SK-N-SH treated with all-trans-retinoic acid at 6 μM for 48 hours (cell line): Measurements from ENCODE around the gene RIC8B.

Source experiments
- ATAC-seq: fragments of 200-7000 bp; cut with Tn5 transposase; 3 replicates; pipeline ENCODE4 v1.9.1; 2020; ENCODE audit warnings: mild to moderate bottlenecking, moderate library complexity
- BACH2 ChIP-seq: fragments of 250-450 bp; sonication (Bioruptor Pico); IDR thresholded peaks from 2 replicates; pipeline ENCODE4 v1.9.0; 2021; ENCODE audit warnings: mild to moderate bottlenecking, borderline replicate concordance
- CREB5 ChIP-seq: fragments of 250-450 bp; sonication (Bioruptor Pico); IDR thresholded peaks from 2 replicates; pipeline ENCODE4 v1.5.1; 2020; ENCODE audit warnings: low read depth, mild to moderate bottlenecking, moderate library complexity
- CSDC2 ChIP-seq: fragments of 250-450 bp; sonication (Bioruptor Pico); IDR thresholded peaks from 2 replicates; pipeline ENCODE4 v1.5.0; 2020; ENCODE audit warnings: mild to moderate bottlenecking, moderate library complexity
- CSRNP3 ChIP-seq: fragments of 250-450 bp; sonication (Bioruptor Pico); IDR thresholded peaks from 2 replicates; pipeline ENCODE4 v1.5.1; 2021; ENCODE audit warnings: mild to moderate bottlenecking, moderate library complexity
- ESRRG ChIP-seq: fragments of 250-450 bp; sonication (Bioruptor Pico); IDR thresholded peaks from 2 replicates; pipeline ENCODE4 v1.6.1; 2021; ENCODE audit warnings: mild to moderate bottlenecking
- GLIS3 ChIP-seq: fragments of 250-450 bp; sonication (Bioruptor Pico); IDR thresholded peaks from 2 replicates; pipeline ENCODE4 v1.5.0; 2020; ENCODE audit warnings: mild to moderate bottlenecking, moderate library complexity
- ISL1 ChIP-seq: fragments of 250-450 bp; sonication (Bioruptor Pico); IDR thresholded peaks from 2 replicates; pipeline ENCODE4 v2.1.2; 2022; ENCODE audit warnings: mild to moderate bottlenecking, moderate library complexity
- OSR1 ChIP-seq: fragments of 250-450 bp; sonication (Bioruptor Pico); IDR thresholded peaks from 2 replicates; pipeline ENCODE4 v1.8.0; 2022; ENCODE audit warnings: moderate library complexity, mild to moderate bottlenecking, inconsistent platforms
- PATZ1 ChIP-seq: fragments of 250-450 bp; sonication (Bioruptor Pico); IDR thresholded peaks from 2 replicates; pipeline ENCODE4 v1.8.0; 2020; ENCODE audit warnings: mild to moderate bottlenecking, moderate library complexity, borderline replicate concordance
- POU6F1 ChIP-seq: fragments of 250-450 bp; sonication (Bioruptor Pico); IDR thresholded peaks from 2 replicates; pipeline ENCODE4 v1.8.0; 2021; ENCODE audit warnings: low read depth, mild to moderate bottlenecking, moderate library complexity, borderline replicate concordance
- SNAI2 ChIP-seq: fragments of 250-450 bp; sonication (Bioruptor Pico); IDR thresholded peaks from 2 replicates; pipeline ENCODE4 v1.5.0; 2020; ENCODE audit warnings: mild to moderate bottlenecking, moderate library complexity
- TCF4 ChIP-seq: fragments of 250-450 bp; sonication (Bioruptor Pico); IDR thresholded peaks from 2 replicates; pipeline ENCODE4 v1.8.0; 2021; ENCODE audit warnings: mild to moderate bottlenecking, moderate library complexity, borderline replicate concordance
- TOX ChIP-seq: fragments of 250-450 bp; sonication (Bioruptor Pico); IDR thresholded peaks from 2 replicates; pipeline ENCODE4 v1.8.0; 2021; ENCODE audit warnings: mild to moderate bottlenecking, moderate library complexity, borderline replicate concordance
- TSHZ2 ChIP-seq: fragments of 250-450 bp; sonication (Bioruptor Pico); IDR thresholded peaks from 2 replicates; pipeline ENCODE4 v1.5.0; 2020; ENCODE audit warnings: mild to moderate bottlenecking, moderate library complexity
- ZFP3 ChIP-seq: fragments of 250-450 bp; sonication (Bioruptor Pico); IDR thresholded peaks from 2 replicates; pipeline ENCODE4 v1.5.0; 2020; ENCODE audit warnings: mild to moderate bottlenecking, moderate library complexity
- ZFP30 ChIP-seq: fragments of 450-650 bp; formaldehyde crosslinking; IDR thresholded peaks from 2 replicates; pipeline ENCODE4 v1.5.0; 2022; ENCODE audit warnings: mild to moderate bottlenecking, moderate library complexity
- ZNF565 ChIP-seq: fragments of 450-650 bp; formaldehyde crosslinking; conservative IDR thresholded peaks from 2 replicates; pipeline ENCODE4 v1.5.0; 2020; ENCODE audit warnings: low read depth, mild to moderate bottlenecking, moderate library complexity
- ZNF8 ChIP-seq: fragments of 450-650 bp; formaldehyde crosslinking; IDR thresholded peaks from 2 replicates; pipeline ENCODE4 v1.5.0; 2020; ENCODE audit warnings: mild to moderate bottlenecking, moderate library complexity

RIC8B gene

GRCh38 chr12:106780010-106780631, 5.6 kb downstream of the RIC8B start (continued):
- TF ChIP-seq PATZ1 (CRISPR knock-in tag) (no peak), CSDC2 (CRISPR knock-in tag) (no peak), CSRNP3 (no peak), ZNF8 (no peak), ZNF565 (no peak), TOX (CRISPR knock-in tag) (no peak), POU6F1 (CRISPR knock-in tag) (no peak), OSR1 (CRISPR knock-in tag) (no peak), ISL1 (peak; percentile 73), ESRRG (CRISPR knock-in tag) (no peak), TCF4 (CRISPR knock-in tag) (peak; percentile 71), SNAI2 (CRISPR knock-in tag) (peak; percentile 40; the same call in 1 of the 2 replicates), ZFP3 (CRISPR knock-in tag) (no peak)

- no peak for ATAC-seq
- TF ChIP-seq TSHZ2 (CRISPR knock-in tag): no peak
- no peak for TF ChIP-seq TOX (CRISPR knock-in tag)
- no peak for TF ChIP-seq CSRNP3
- TF ChIP-seq BACH2: no peak
- TF ChIP-seq GLIS3 (CRISPR knock-in tag): no peak
- no peak for TF ChIP-seq CREB5
- TF ChIP-seq POU6F1 (CRISPR knock-in tag): no peak
Measured at GRCh38 chr12:106782619-106783018, 8.1 kb downstream of the RIC8B start.

GRCh38 chr12:106783515-106783914, 9.0 kb downstream of the RIC8B start:
- ATAC-seq: no peak
- TF ChIP-seq POU6F1 (CRISPR knock-in tag) (no peak), PATZ1 (CRISPR knock-in tag) (no peak), TCF4 (CRISPR knock-in tag) (no peak), ZFP3 (CRISPR knock-in tag) (no peak), BACH2 (no peak), ISL1 (no peak), ZFP30 (CRISPR knock-in tag) (no peak), GLIS3 (CRISPR knock-in tag) (no peak), CSRNP3 (no peak)
